ENCODE data around the gene SLC5A5.

The SLC5A5 gene

GRCh38 chr19:17847538-17848366, 24.0 kb upstream of the SLC5A5 start, which contains the start of gene JAK3:
Gene JAK3 (minus strand): TSS chr19:17847982. CDS start chr19:17844417, 3,565 bp downstream.
- peak; percentile 87 for DNase-seq

- no peak for DNase-seq
Observed at GRCh38 chr19:17848595-17849292, 23.0 kb upstream of the SLC5A5 start.

- DNase-seq: no peak
Observed at GRCh38 chr19:17854061-17854460, 17.7 kb upstream of the SLC5A5 start.

DNA sequence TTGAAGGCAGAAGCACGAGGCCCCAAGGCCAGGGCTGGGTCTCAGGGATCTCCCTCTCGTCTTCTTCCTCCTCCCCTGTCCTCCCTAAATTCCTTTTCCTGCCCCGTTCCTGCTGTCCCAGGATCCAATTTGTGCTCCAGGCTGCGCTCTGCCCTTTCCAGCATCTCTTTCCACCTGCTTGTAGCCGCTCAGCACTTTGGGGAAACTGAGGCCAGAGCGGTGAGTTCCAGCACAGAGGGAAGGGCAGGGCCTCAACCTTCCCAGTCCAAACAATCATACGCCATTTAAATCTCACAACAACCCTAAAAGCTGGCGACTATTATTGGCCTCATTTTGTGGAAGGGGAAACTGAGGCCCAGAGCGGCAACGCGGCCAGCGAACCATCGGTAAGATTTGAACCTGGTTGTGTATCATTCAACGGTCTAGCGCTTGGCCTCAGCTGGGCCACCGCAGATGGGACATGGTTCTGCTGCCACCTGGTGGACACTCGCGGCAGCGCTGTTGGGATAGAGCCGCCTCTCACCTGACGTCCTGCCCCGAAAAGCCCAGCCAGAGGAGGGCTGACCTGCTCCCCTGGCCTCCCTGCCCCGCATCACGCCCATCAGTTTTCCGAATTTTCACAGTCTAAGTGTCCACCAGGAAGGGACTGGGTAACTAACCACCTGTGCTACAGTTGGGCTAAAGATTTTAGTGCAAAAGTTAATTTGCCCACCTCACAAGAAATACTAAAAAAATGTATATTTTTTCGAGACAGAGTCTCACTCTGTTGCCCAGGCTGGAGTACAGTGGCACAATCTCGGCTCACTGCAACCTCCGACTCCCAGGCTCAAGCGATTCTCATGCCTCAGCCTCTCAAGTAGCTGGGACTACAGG, 16.2 kb upstream of the SLC5A5 start:
- peak; percentile 91 for DNase-seq

DNA sequence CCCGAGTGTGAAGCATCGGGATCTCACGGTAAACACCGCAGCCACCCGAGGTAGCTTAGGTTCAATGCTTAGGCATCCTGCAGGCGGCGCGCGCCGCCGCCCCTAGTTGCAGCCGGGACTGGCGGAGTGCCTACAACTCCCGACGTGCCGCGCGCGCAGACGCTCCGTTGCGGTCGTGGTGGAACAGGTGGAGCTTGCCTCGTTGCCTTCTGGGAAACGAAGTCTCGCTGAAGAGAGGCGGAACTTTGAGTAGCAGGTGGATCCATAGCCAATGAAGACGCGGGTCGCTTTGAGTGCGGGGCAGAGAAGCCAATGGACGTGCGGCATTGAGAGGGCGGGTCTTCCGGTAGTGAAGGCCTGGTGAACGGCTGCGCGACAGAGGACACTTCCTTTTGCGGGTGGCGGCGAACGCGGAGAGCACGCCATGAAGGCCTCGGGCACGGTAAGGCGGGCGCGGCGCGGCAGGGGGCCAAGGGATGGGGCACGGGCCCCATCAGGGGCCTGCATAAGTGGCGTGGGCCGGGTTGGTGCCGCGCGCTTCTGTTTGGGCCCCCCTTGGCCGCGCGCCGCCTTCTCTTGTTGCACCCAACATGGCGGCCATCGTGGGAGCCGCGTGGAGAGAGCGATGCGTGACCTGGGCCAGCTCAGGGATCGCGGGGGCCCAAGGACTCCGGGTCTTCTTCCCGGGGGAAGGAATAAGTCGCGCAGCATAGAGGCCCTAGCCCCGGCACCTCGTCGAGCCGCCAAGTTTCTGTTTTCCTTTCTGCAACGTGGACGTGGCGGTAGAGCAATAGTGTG, 12.0 kb upstream of the SLC5A5 start, which contains the start of gene RPL18A:
TSS of gene RPL18A (plus strand) at position 378 of the 798 bp plus-strand sequence. CDS start at position 425, 47 bp downstream.
- peak; percentile 96 for DNase-seq

- no peak for DNase-seq
Observed at GRCh38 chr19:17860331-17860992, 11.3 kb upstream of the SLC5A5 start.

GRCh38 chr19:17860993-17861360, 10.8 kb upstream of the SLC5A5 start:
- no peak for DNase-seq

- DNase-seq: no peak
Observed at GRCh38 chr19:17861542-17862402, 10.0 kb upstream of the SLC5A5 start.

DNA sequence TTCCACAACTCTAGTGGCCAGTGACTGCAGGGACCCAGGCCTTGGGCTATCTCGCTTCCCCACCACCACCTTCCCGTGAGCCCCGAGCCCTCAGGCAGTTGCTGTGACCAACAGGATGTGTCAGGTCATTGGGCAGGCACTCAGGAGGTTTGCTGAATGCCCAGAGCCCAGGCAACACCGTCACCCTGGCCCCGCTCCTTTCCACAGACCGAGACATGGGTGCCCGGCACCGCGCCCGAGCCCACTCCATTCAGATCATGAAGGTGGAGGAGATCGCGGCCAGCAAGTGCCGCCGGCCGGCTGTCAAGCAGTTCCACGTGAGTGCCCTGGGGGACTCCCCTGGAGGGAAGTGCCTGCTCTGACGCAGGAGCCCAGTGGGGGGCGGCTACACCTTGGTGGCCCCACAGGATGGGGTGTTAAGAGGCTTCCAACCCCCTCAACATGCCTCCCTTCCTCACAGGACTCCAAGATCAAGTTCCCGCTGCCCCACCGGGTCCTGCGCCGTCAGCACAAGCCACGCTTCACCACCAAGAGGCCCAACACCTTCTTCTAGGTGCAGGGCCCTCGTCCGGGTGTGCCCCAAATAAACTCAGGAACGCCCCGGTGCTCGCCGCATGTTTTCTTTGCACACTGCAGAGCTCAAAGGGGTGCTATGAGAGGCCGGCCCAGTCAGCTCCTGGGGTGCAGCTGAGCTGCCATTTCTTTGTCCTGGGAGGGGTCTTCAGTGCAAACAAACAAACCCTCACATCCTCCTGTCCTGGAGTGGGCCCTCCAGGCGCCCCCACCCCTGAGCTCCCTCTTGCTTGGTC, 8.8 kb upstream of the SLC5A5 start:
- DNase-seq: no peak

DNA sequence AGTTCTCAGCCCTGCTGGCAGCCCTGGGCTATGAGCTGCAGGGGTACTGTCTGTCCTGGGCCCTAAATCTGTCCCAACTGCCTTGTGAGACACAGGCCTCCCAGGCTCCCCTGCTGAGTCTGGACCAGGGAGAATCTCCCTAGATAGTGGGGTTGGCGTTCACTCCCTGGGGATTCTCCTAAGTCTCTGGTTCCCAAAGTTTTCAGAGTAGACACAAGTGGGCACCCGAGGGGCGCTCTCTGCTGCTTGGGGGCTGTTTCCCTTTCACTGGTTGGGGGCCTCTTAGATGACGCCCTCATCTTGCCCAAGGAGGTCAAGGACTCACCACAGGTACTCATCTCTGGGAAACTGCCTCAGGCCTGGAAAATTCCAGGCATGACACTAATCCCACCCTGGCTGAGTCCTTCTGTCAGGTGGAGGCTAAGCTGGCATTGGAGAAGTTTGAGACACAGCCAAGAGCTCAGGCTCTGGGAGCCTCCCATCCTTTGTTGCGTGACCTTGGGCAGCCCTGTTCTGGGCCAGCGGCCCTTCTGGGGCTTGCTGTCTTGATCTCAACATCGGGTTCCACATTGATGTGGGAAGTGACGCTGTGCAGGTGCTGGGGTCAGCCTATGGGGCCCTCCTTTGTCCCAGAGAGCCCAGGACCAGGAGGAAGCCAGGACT, 8.1 kb upstream of the SLC5A5 start:
- no peak for DNase-seq

DNA sequence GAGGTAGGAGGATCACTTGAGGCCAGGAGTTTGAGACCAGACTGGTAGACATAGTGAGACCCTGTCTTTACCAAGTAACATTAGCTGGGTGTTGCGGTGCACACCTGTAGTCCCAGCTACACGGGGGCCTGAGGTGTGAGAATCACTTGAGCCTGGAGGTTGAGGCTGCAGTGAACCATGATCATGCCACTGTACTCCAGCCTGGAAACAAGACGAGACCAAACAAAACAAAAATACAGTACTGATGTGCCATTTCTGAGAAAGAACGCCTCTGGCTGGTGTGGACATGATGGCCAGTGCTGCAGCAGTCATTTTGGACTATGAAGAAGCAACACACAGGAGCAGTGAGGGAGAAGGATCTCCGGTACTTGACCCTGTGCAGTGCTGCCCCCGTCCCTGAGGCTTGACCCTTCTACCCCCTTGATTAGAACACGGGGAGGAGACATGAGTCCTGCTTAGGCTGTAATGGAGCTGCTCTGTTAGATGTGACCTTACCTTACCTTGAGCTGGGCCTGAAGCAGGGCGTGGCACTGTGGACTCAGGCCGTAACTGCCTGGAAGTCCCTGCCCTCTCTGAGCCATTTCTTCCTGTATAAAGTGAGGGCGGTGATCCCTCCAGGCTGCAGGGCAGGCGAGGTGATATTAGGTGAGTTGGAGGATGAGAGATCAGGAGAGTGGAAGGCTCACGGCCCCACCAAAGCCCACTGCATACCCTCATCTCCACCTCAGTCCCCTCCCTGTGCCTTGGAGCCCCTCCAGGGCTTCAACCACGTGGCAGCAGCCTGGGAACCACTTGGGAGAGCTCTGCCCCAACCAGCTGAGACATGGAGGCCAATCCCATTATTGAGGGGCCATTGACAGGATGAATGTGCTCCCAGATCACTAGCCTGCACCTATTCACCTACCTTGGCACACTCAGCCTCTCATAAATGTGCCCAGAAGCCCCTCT, 6.1 kb upstream of the SLC5A5 start:
- no peak for DNase-seq

GRCh38 chr19:17866312-17866963, 5.3 kb upstream of the SLC5A5 start:
- no peak for DNase-seq

GRCh38 chr19:17866964-17867486, 4.7 kb upstream of the SLC5A5 start:
- DNase-seq: no peak

DNA sequence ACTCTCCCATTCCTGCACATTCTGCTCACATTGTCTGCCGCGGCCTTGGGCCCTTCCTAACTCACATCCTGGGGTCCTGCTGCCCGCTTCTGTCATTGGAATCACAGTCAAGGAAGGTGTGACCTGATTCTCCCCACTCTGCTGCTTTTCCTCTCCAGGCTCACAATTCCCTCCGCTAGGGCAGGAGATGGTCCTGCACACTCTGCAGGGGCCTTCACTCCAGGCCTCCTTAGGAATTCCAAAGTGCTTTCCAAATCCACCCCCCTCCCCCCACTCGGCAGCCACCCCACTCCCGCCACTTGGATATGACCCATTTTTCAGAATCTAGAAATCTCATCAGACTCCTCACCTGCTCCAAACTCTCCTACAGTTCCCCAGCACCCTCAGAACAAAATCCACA, 3.1 kb upstream of the SLC5A5 start:
- no peak for DNase-seq

GRCh38 chr19:17869114-17869608, 2.6 kb upstream of the SLC5A5 start:
- DNase-seq: no peak

GRCh38 chr19:17871032-17871877, 490 bp upstream of the SLC5A5 start:
- DNase-seq: no peak

Measured in activated T-cell treated with anti-CD3 and anti-CD28 coated beads for 4 hours (primary cell).